GM12872 (cell line): ENCODE results near the gene SAFB2.

Experiments used
- CTCF ChIP-seq: IDR thresholded peaks from 3 replicates; pipeline ENCODE4 v1.5.1; 2011; ENCODE audit warnings: low read depth, mild to moderate bottlenecking, low read length, moderate library complexity; ENCODE audit not compliant: insufficient read depth

The SAFB2 gene

DNA sequence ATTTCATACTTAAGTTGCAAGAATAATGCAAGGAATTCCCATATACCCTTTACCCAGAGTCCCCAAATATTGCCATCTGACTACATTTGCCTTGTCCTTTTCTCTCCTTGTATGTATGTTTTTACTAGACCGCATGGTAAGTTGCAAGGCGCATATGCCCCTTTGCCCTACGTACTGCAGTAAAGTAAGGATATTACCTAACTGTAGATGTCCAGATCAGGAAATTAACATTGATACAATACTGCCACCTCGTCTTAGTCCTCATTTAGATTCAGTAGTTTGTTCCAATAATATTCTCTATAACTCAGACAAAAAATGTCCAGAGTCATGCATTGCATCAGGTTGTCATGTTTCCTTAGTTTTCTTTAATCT is 9.7 kb upstream of the SAFB2 start:
- TF ChIP-seq CTCF: no peak

- TF ChIP-seq CTCF: no peak
These were observed 9.1 kb upstream of the SAFB2 start for GRCh38 chr19:5631567-5632240.

DNA sequence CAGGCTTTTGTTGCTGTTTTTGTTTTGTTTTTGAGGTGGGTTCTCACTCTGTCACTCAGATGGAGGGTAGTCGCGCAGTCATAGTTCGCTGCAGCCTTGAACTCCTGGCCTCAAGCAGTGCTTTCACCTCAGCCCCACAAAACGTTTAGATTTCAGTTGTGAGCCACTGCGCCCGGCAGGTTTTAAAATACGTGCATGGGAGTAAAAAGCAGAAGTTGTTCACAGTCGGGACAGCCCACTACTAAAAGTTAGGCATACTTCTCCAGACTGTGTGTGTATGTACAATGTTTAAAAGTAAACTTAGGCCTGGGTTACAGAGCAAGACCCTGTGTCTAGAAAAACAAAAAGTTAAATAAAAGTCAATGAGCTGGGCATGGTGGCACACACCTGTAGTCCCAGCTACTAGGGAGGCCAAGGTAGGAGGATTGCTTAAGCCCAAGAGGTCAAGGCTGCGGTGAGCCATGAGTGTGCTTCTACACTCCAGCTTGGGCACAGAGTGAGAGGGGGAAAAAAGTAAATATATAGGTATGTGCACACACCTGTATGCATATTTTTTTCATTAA is 6.4 kb upstream of the SAFB2 start:
- no peak for TF ChIP-seq CTCF

GRCh38 chr19:5628461-5628860 is 5.9 kb upstream of the SAFB2 start:
- no peak for TF ChIP-seq CTCF

DNA sequence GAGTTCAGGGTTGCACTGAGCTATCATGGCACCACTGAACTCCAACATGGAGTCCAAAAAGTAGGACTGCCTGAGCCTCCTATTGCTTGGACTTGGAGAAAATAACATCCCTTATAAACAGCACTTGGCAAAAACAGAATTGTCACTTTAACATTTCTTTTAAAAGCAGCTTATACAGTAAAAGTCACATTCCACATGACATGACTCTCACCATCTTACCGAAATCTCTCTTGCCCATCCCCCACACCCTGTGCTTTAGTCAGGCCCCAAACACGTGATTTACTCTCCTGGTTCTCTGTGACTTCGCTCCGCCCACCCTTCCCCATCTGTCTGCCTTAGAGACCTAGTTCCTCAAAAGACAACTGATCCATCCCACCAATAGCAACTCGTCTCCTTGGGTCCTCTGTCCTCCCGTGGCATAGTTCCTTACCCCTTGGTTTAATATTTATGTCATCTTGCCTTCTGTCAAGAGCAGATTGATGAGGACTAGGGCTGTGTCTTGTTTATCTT is 4.9 kb upstream of the SAFB2 start:
- no peak for TF ChIP-seq CTCF

DNA sequence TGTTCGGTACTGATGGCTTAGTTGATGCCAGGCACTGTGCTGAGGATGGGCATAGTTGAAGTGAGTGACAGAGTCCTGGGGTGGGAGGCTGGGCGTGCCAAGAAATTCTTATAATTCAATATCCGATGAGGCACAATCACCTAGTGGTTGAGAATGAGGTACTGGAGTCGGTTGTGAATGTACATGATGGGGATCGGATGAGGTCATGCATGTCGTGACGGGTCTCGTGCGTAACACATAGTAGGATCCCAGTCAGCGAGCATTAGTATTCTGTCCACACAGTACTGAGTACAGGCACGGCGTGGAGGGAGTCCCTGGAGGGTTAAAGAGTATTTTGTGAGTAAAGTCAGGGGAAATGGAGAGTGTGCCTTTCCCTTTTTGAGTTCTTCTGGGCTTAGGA is 3.1 kb upstream of the SAFB2 start:
- no peak for TF ChIP-seq CTCF

DNA sequence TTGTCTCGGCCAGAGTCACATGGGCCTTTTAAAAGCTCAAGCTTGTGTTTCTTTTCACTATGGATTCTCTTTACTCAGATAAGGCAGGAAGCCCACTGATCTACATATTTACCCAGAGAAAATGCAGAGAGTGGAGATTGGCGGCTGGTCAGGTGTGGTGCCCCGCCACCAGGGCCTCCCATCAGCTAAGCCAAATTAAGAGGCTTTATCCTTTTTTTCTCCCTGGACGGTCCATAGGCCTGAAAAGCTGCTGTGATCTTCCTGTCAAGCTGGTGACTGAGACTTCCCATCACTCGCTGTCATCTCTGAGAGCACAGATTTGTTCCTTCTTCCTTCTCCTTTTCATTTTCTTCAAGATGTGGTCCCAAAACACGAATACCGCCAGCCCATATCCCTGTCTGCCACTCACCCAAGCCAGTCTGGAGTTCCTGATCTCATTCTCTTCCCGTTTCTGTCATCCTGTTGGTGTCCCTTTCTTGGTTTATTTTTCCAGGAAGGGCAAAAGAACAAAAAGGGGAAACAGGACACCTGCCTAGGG is 2.2 kb upstream of the SAFB2 start:
- no peak for TF ChIP-seq CTCF
